ENCODE measurements around the gene AKAP8. TPM values are rescaled to one million over a fixed set of nuclear protein-coding genes. Genes with fewer than 3 reads are reported as not detected.

Gene AKAP8
- total RNA-seq (2012; rRNA removed) (12.2 and 16.9 TPM in 2 replicates), polyA plus RNA-seq (2012; rRNA removed) (13.4 and 14.8 TPM in 2 replicates), Bru-seq, nascent RNA (percentile 79 among the genes with signal in this experiment), BruChase-seq, experiment 1, labeled RNA remaining after a 6-hour chase (percentile 81 among the genes with signal in this experiment), BruChase-seq, experiment 2, labeled RNA remaining after a 2-hour chase (percentile 78 among the genes with signal in this experiment)
- 7.5 and 7.6 TPM in 2 replicates for polyA plus RNA-seq (2012; cell fraction: cytosol; rRNA removed)
- 49.7 and 58.6 TPM in 2 replicates for polyA plus RNA-seq (2012; cell fraction: nucleus; rRNA removed; ENCODE audit: low replicate concordance)
- long read RNA-seq, transcript AKAP8-201 (14 exons, 3,670 nt): major isoform, 24 of 63 reads
- long read RNA-seq, partial matches to known transcripts: 27 of 63 reads
- long read RNA-seq, other reads (novel, unspliced or antisense): 12 of 63 reads

- intact Hi-C loops (cut with micrococcal nuclease) (loop anchor here (2.0 to 10.0 kb wide), 5 partner anchors 39 to 275 kb away; partner anchors contain the start of genes AKAP8L and SYDE1), in situ Hi-C loops (cut with MboI; ENCODE audit: low sequenced_read_pairs) (no loop called here), dilution Hi-C loops (cut with HindIII; ENCODE audit: low sequenced_read_pairs, unreplicated experiment) (no loop called here)
- BruUV-seq (replicated peaks): no TSS peak
- Histone ChIP-seq H3K4me3 (ENCODE audit: insufficient read depth, low read depth, low read length) (peak within 1 kb of the TSS; percentile 92), H2AK5ac (ENCODE audit: low read depth, low read length) (peak within 1 kb of the TSS; percentile 88), H3K23ac (ENCODE audit: low read depth, low read length) (peak within 1 kb of the TSS; percentile 96), H3K9ac (ENCODE audit: low read depth, low read length) (peak within 1 kb of the TSS; percentile 95), H3K4me1 (ENCODE audit: control insufficient read depth, insufficient read depth, low read length) (peaks cover 12% of the 10 kb centered on the region), H3K4me2 (ENCODE audit: low read depth, low read length) (peak within 1 kb of the TSS; percentile 98), H2AFZ (replicated peaks; ENCODE audit: low read length, poor library complexity) (peak within 1 kb of the TSS; percentile 98), H3K14ac (replicated peaks; ENCODE audit: low read depth, low read length) (peak within 1 kb of the TSS; percentile 96), H4K91ac (ENCODE audit: insufficient read depth, low read depth, low read length) (peak within 1 kb of the TSS; percentile 92), H3K18ac (ENCODE audit: low read depth, low read length) (peak within 1 kb of the TSS; percentile 44; the same call in 1 of the 2 replicates), H2BK15ac (ENCODE audit: low read depth, low read length) (peak within 1 kb of the TSS; percentile 84; the same call in 1 of the 3 replicates), H4K20me1 (ENCODE audit: insufficient read depth, low read length) (peaks cover 46% of the 10 kb centered on the region), H3K9me3 (ENCODE audit: control insufficient read depth, insufficient read depth, low read length) (no peaks in the 10 kb centered on the region), H2AK9ac (replicated peaks; ENCODE audit: low read depth, low read length, poor library complexity) (peak within 1 kb of the TSS; percentile 99), H3K4ac (ENCODE audit: low read depth, low read length) (peak within 1 kb of the TSS; percentile 96), H4K5ac (ENCODE audit: low read depth, low read length) (peak within 1 kb of the TSS; percentile 87), H2BK120ac (ENCODE audit: low read depth, low read length) (peak within 1 kb of the TSS; percentile 61), H3K56ac (ENCODE audit: extremely low read depth, insufficient read depth, low read length) (peak within 1 kb of the TSS; percentile 86), H3K9me1 (ENCODE audit: insufficient read depth, low read length) (peaks cover 7% of the 10 kb centered on the region), H3K36me3 (ENCODE audit: control insufficient read depth, insufficient read depth, low read length) (peaks cover 7% of the 10 kb centered on the region; the same call in 1 of the 2 replicates), H2BK20ac (ENCODE audit: low read depth, low read length) (no peak within 1 kb of the TSS), H4K8ac (ENCODE audit: low read depth in 2 of 2, low read length in 2 of 2) (peak within 1 kb of the TSS; percentile 93 to 96), H3K79me1 (ENCODE audit: low read depth in 1 of 2, low read length in 2 of 2) (peaks cover 0 to 44% of the 10 kb centered on the region in 2 experiments), H2BK5ac (ENCODE audit: low read depth, low read length, poor library complexity, severe bottlenecking) (peak within 1 kb of the TSS; percentile 95), H3K27ac (ENCODE audit: insufficient read depth, low read length) (peak within 1 kb of the TSS; percentile 96), H3K27me3 (ENCODE audit: control insufficient read depth, insufficient read depth, low read length) (no peaks in the 10 kb centered on the region)
- CTCF ChIA-PET: interaction anchor here (0.7 to 1.6 kb wide), 4 partner anchors 43 to 218 kb away, joined by 3 to 4 read pairs (median 3); no protein-coding TSS in a partner anchor
- TF ChIP-seq SMC3 (IDR thresholded peaks at IDR 0.05; ENCODE audit: low read depth, low read length) (no peak), RFX5 (IDR thresholded peaks at IDR 0.05; ENCODE audit: low read depth, low read length) (peak; percentile 55; the same call in 1 of the 2 replicates), CHD1 (IDR thresholded peaks at IDR 0.05; ENCODE audit: low read depth, low read length) (no peak; the same call in 1 of the 2 replicates), POLR2A (IDR thresholded peaks at IDR 0.05; ENCODE audit: low read depth, low read length) (peak; percentile 83), MAFK (IDR thresholded peaks at IDR 0.05; ENCODE audit: low read depth, low read length) (no peak), BHLHE40 (IDR thresholded peaks at IDR 0.05; ENCODE audit: low read depth, low read length) (no peak), FOS (IDR thresholded peaks at IDR 0.05; ENCODE audit: low read depth, low read length) (peak; percentile 64), RAD21 (IDR thresholded peaks at IDR 0.05; ENCODE audit: low read length) (no peak), MXI1 (IDR thresholded peaks at IDR 0.05; ENCODE audit: borderline replicate concordance, low read depth, low read length) (peak; percentile 31; the same call in 1 of the 2 replicates), RCOR1 (IDR thresholded peaks at IDR 0.05; ENCODE audit: insufficient replicate concordance, low read length) (no peak), CEBPB (IDR thresholded peaks at IDR 0.05; ENCODE audit: low read depth, low read length) (no peak), USF2 (IDR thresholded peaks at IDR 0.05; ENCODE audit: low read depth, low read length) (0 out of 2 replicates have a peak, but pooled peaks have one; percentile 9)
- TF ChIP-seq, protein P1, sequence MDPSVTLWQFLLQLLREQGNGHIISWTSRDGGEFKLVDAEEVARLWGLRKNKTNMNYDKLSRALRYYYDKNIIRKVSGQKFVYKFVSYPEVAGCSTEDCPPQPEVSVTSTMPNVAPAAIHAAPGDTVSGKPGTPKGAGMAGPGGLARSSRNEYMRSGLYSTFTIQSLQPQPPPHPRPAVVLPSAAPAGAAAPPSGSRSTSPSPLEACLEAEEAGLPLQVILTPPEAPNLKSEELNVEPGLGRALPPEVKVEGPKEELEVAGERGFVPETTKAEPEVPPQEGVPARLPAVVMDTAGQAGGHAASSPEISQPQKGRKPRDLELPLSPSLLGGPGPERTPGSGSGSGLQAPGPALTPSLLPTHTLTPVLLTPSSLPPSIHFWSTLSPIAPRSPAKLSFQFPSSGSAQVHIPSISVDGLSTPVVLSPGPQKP (IDR thresholded peaks at IDR 0.05; ENCODE audit: borderline replicate concordance, low read depth, low read length): no peak
- WGBS, 2 experiments (ENCODE audit: extremely low coverage in 2 of 2, insufficient read length in 1 of 2): 0% methylated on average over 50 of the region's 111 CpGs; no CpG with 5 or more reads in 1 of the 2 experiments
- peak; percentile 89 for ATAC-seq (ENCODE audit: low read depth)
- DNase-seq: peak; percentile 98
- POLR2A ChIA-PET (ENCODE audit: unreplicated experiment): interaction anchor here (0.6 kb wide), 1 partner anchor 681 kb away, joined by 3 read pairs; no protein-coding TSS in a partner anchor
These were observed at the start of gene AKAP8 for GRCh38 chr19:15379083-15379998. AKAP8 (minus strand) TSS chr19:15379787; CDS start chr19:15379731, 56 bp downstream.

Data from IMR-90 (cell line).